CD4-positive, alpha-beta T cell (primary cell): ENCODE data around the gene ERBIN. TPM values are rescaled to one million over a fixed set of nuclear protein-coding genes. Genes with fewer than 3 reads are reported as not detected.

ENCODE experiments used
- ATAC-seq: fragments of 200-7000 bp; cut with Tn5 transposase; one replicate; pipeline ENCODE4 v1.10.0; 2022; ENCODE audit warnings: mild to moderate bottlenecking; ENCODE audit not compliant: poor library complexity
- CTCF ChIA-PET: fragments of 350-600 bp; sonication (Branson Sonifier 250); formaldehyde crosslinking; loops from one replicate; lab custom pipeline; 2021; ENCODE audit warnings: antibody characterized with exemption, inconsistent platforms; lab: Charles Lee
- POLR2A ChIA-PET: fragments of 350-600 bp; sonication (Branson Sonifier 250); formaldehyde crosslinking; loops from one replicate; lab custom pipeline; 2021; ENCODE audit warnings: antibody characterized with exemption, inconsistent platforms; lab: Charles Lee
- DNase-seq, 14 experiments: peaks; one replicate each; pipeline ENCODE4 v3.0.0-alpha.2; 2013 to 2020; ENCODE audit warnings: mixed read lengths in 2 of 14
- H3K27ac ChIP-seq, 2 donors: one replicate each; pipeline versions ENCODE4 v1.5.1 to v1.7.0; 2013; ENCODE audit warnings: low read length in 2 of 2, low read depth in 1 of 2, mild to moderate bottlenecking in 1 of 2
- H3K27me3 ChIP-seq, 2 experiments: 1 replicate in 1 of 2; 2 replicates in 1 of 2; pipeline versions ENCODE4 v1.6.1 to v1.7.0; 2013; ENCODE audit warnings: low read length in 2 of 2, control low read depth in 1 of 2, mild to moderate bottlenecking in 1 of 2, moderate library complexity in 1 of 2; ENCODE audit not compliant: insufficient read depth in 2 of 2, control insufficient read depth in 1 of 2
- H3K36me3 ChIP-seq: one replicate; pipeline ENCODE4 v1.6.1; 2013; ENCODE audit warnings: low read length, control low read depth; ENCODE audit not compliant: insufficient read depth
- H3K4me1 ChIP-seq: one replicate; pipeline ENCODE4 v1.6.1; 2013; ENCODE audit warnings: low read length, control low read depth; ENCODE audit not compliant: insufficient read depth
- H3K4me3 ChIP-seq: one replicate; pipeline ENCODE4 v1.5.1; 2013; ENCODE audit warnings: mild to moderate bottlenecking, low read length, moderate library complexity
- H3K9me3 ChIP-seq, 2 experiments: 1 replicate in 1 of 2; 2 replicates in 1 of 2; pipeline versions ENCODE4 v1.6.1 to v1.7.0; 2013; ENCODE audit warnings: low read length in 2 of 2, mild to moderate bottlenecking in 2 of 2, control low read depth in 1 of 2, moderate library complexity in 1 of 2; ENCODE audit not compliant: control insufficient read depth in 1 of 2, insufficient read depth in 1 of 2
- H3K27ac Mint-ChIP-seq: one replicate; pipeline ENCODE4 v1.8.0; 2020; ENCODE audit warnings: mixed read lengths
- H3K27me3 Mint-ChIP-seq: one replicate; pipeline ENCODE4 v1.8.0; 2021; ENCODE audit warnings: mixed read lengths
- H3K36me3 Mint-ChIP-seq: one replicate; pipeline ENCODE4 v1.8.0; 2021; ENCODE audit warnings: low read depth, mixed read lengths
- H3K4me1 Mint-ChIP-seq: one replicate; pipeline ENCODE4 v1.8.0; 2021; ENCODE audit warnings: low read depth, mixed read lengths
- H3K4me3 Mint-ChIP-seq: one replicate; pipeline ENCODE4 v1.8.0; 2020; ENCODE audit warnings: mild to moderate bottlenecking, mixed read lengths
- H3K9me3 Mint-ChIP-seq: one replicate; pipeline ENCODE4 v1.8.0; 2020; ENCODE audit warnings: mixed read lengths
- intact Hi-C, 2 experiments: fragments of 100-400 bp; cut with DNase I in 1 of 2; cut with micrococcal nuclease in 1 of 2; formaldehyde crosslinking; loops; one replicate each; pipeline versions ENCODE4 v1.15.1 to v1.9.0; 2023 to 2025; cut with DNase I, micrococcal nuclease
- total RNA-seq, 174 experiments: library from RNA in 2 of 174; stranded (reverse) in 2 of 174; gene quantifications; one replicate each; pipeline ENCODE4 v1.2.3 and lab custom pipeline; 2021 to 2026
- TF ChIP-seq, protein P1 (sequence below): fragments of 200-600 bp; IDR thresholded peaks from one replicate; pipeline ENCODE4 v1.8.0; 2022; ENCODE audit warnings: antibody characterized with exemption, mild to moderate bottlenecking

Gene ERBIN
- total RNA-seq, 2 experiments from 2014 or later: 94.7 to 96.9 TPM

DNA sequence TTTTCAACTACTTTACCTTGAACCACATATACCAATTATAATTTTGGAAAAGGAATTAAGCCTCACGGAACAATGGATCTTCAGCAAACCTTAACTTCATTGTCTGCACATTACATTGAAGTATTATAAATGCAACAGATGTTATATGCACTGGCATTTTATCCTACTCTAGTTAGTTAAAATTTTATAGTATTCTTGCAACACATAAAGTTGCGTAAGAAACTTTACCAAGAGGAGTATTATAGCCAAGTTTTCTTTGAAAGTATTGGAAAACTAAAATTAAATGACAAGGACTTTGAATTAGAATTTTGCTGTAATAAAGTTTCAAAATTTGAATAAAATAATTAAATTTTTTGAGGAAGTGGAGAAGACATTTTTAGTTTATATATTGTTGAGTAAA lies 154.3 kb downstream of the ERBIN start:
- Histone ChIP-seq H3K27ac (no peak overlapping the region), H3K36me3 (peaks cover 36% of the 10 kb centered on the region), H3K4me3 (no peak overlapping the region), H3K4me1 (no peaks in the 10 kb centered on the region), H3K9me3 (no peaks in the 10 kb centered on the region), H3K27me3 (no peaks in the 10 kb centered on the region)
- Mint-ChIP-seq H3K4me1 (no peaks in the 10 kb centered on the region), H3K4me3 (no peak overlapping the region), H3K9me3 (no peaks in the 10 kb centered on the region), H3K36me3 (peaks cover 58% of the 10 kb centered on the region), H3K27ac (no peak overlapping the region), H3K27me3 (no peaks in the 10 kb centered on the region)
- CTCF ChIA-PET: no interaction called here
- ATAC-seq: no peak
- POLR2A ChIA-PET: no interaction called here
- TF ChIP-seq, protein P1, sequence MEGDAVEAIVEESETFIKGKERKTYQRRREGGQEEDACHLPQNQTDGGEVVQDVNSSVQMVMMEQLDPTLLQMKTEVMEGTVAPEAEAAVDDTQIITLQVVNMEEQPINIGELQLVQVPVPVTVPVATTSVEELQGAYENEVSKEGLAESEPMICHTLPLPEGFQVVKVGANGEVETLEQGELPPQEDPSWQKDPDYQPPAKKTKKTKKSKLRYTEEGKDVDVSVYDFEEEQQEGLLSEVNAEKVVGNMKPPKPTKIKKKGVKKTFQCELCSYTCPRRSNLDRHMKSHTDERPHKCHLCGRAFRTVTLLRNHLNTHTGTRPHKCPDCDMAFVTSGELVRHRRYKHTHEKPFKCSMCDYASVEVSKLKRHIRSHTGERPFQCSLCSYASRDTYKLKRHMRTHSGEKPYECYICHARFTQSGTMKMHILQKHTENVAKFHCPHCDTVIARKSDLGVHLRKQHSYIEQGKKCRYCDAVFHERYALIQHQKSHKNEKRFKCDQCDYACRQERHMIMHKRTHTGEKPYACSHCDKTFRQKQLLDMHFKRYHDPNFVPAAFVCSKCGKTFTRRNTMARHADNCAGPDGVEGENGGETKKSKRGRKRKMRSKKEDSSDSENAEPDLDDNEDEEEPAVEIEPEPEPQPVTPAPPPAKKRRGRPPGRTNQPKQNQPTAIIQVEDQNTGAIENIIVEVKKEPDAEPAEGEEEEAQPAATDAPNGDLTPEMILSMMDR: no peak
- intact Hi-C loops: no loop called here
- DNase-seq: no peak

DNA sequence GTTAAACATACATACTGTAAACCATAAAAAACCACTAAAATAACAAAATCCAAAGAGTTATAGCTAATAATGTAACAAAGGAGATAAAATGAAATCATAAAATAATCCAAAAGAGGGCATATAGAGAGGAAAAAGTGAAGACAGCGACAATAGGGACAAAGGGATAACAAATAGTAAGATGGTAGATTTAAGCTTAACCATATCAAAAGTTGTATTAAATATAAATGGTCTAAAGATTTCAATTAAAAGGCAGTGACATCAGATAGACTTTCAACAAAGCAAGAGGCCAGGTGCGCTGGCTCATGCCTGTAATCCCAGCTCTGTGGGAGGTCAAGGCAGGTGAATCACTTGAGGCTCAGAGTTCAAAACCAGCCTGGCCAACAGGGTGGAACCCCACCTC lies 163.0 kb downstream of the ERBIN start:
- H3K4me1 ChIP-seq: no peaks in the 10 kb centered on the region
- POLR2A ChIA-PET: no interaction called here
- CTCF ChIA-PET: interaction anchor here (1.1 kb wide), 2 partner anchors 10 to 31 kb away, joined by 3 read pairs; no protein-coding TSS in a partner anchor
- no peaks in the 10 kb centered on the region for H3K27me3 Mint-ChIP-seq
- H3K4me1 Mint-ChIP-seq: no peaks in the 10 kb centered on the region
- no peak overlapping the region for H3K27ac ChIP-seq
- TF ChIP-seq, protein P1: no peak
- H3K27ac Mint-ChIP-seq: no peak overlapping the region
- no peaks in the 10 kb centered on the region for H3K36me3 ChIP-seq
- no peak overlapping the region for H3K4me3 ChIP-seq
- no peak for DNase-seq
- peaks cover 4% of the 10 kb centered on the region for H3K9me3 Mint-ChIP-seq
- H3K27me3 ChIP-seq: no peaks in the 10 kb centered on the region
- H3K4me3 Mint-ChIP-seq: no peak overlapping the region
- intact Hi-C loops: no loop called here
- no peak for ATAC-seq
- peaks cover 4 to 7% of the 10 kb centered on the region in 2 experiments for H3K9me3 ChIP-seq
- peaks cover 68% of the 10 kb centered on the region for H3K36me3 Mint-ChIP-seq

DNA sequence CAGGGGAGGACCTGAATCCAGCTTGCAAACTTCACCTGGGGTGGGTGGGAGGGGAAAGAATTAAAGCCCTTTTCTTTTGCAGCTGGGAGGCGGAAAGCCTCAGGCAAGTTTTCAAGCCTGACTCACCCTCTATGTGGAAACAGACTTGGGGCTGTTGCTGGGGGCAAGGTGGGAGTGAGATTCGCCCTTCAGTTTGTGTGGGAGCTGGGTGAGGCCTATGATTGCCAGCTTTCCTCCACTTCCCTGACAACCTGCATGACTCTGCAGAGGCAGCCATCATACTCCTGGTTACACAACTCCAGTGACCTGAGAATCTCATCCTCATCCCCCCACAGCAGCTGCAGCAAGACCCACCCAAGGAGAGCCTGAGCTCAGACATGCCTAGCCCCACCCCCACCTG lies 174.5 kb downstream of the ERBIN start:
- H3K36me3 Mint-ChIP-seq: peaks cover 41% of the 10 kb centered on the region
- intact Hi-C loops: no loop called here
- TF ChIP-seq, protein P1: no peak
- Histone ChIP-seq H3K27me3 (no peaks in the 10 kb centered on the region), H3K27ac (no peak overlapping the region), H3K4me1 (no peaks in the 10 kb centered on the region), H3K4me3 (no peak overlapping the region), H3K36me3 (no peaks in the 10 kb centered on the region), H3K9me3 (peaks cover 28 to 40% of the 10 kb centered on the region in 2 experiments)
- no peaks in the 10 kb centered on the region for H3K27me3 Mint-ChIP-seq
- POLR2A ChIA-PET: no interaction called here
- peaks cover 22% of the 10 kb centered on the region for H3K9me3 Mint-ChIP-seq
- ATAC-seq (no peak), DNase-seq (no peak)
- CTCF ChIA-PET: no interaction called here
- no peak overlapping the region for H3K27ac Mint-ChIP-seq
- H3K4me1 Mint-ChIP-seq: no peaks in the 10 kb centered on the region
- no peak overlapping the region for H3K4me3 Mint-ChIP-seq
